Fibroblast of mammary gland (primary cell): ENCODE measurements around the gene GRM7.

Source experiments
- DNase-seq: peaks from one replicate; pipeline ENCODE4 v3.0.0-alpha.2; 2010; ENCODE audit warnings: low read depth
- H3K4me3 ChIP-seq: 2 replicates; pipeline ENCODE4 v1.5.1; 2011; ENCODE audit warnings: low read depth, mild to moderate bottlenecking, low read length, moderate library complexity; ENCODE audit not compliant: control insufficient read depth
- TF ChIP-seq, protein P1 (sequence below): conservative IDR thresholded peaks from 2 replicates; pipeline ENCODE4 v1.5.1; 2011; ENCODE audit warnings: low read depth, low read length, inconsistent platforms; ENCODE audit not compliant: control insufficient read depth, insufficient read depth

The GRM7 gene

GRCh38 chr3:7377103-7377502 lies 516.2 kb downstream of the GRM7 start:
- TF ChIP-seq, protein P1, sequence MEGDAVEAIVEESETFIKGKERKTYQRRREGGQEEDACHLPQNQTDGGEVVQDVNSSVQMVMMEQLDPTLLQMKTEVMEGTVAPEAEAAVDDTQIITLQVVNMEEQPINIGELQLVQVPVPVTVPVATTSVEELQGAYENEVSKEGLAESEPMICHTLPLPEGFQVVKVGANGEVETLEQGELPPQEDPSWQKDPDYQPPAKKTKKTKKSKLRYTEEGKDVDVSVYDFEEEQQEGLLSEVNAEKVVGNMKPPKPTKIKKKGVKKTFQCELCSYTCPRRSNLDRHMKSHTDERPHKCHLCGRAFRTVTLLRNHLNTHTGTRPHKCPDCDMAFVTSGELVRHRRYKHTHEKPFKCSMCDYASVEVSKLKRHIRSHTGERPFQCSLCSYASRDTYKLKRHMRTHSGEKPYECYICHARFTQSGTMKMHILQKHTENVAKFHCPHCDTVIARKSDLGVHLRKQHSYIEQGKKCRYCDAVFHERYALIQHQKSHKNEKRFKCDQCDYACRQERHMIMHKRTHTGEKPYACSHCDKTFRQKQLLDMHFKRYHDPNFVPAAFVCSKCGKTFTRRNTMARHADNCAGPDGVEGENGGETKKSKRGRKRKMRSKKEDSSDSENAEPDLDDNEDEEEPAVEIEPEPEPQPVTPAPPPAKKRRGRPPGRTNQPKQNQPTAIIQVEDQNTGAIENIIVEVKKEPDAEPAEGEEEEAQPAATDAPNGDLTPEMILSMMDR: no peak
- no peak overlapping the region for H3K4me3 ChIP-seq
- DNase-seq: no peak

GRCh38 chr3:7381741-7382140 lies 520.8 kb downstream of the GRM7 start:
- TF ChIP-seq, protein P1: no peak
- DNase-seq: no peak
- H3K4me3 ChIP-seq: no peak overlapping the region

DNA sequence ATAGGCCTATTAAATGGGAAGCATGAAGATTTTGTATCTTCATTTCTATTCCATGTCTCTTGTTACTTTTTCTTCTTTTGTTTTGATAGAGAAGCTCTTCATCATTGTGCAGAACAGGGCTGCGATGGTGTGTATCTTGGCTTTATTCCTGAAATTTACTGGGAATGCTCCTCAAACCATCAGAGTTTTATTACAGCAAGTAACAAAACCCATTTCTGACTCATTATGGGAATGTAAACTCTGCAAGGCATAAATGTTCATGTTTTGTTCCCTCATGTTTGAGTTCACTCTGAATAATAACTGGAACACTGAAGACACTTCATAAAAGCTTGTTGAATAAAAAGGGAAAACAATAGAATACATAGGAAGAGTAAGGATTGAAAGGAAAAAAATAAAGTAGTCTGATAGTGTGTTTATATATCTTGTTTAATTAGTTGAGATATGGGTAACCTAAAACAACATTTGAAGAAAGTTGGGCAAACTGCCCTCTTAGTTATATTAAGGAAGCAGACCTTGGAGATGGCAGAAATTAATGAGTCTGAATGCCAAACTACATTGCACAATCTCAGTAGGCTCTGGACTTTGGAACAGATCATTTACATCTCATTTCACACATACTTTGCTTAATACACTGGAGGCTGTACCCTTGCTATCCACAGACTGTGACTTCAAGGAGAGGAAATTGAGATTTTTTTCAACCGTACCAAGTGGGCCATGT lies 521.5 kb downstream of the GRM7 start:
- TF ChIP-seq, protein P1: no peak
- peak; percentile 19 for DNase-seq
- H3K4me3 ChIP-seq: no peak overlapping the region

DNA sequence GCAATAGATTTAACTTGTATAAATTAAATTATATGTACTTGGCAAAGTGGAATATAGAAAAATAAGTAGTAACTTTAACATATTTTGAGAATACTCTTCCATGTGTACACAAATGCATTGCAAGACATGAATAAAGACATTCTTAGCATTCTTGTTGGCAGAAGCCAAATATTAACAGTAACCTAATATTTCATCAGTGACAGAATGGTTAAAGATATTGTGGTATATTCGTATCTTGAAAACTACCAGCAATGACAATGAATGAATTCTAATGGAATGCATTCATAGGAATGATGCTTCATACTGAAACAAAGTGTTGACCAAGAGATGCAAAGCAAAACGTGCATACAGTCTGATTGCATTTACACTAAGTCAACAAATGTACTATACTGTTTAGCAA lies 524.7 kb downstream of the GRM7 start:
- no peak overlapping the region for H3K4me3 ChIP-seq
- TF ChIP-seq, protein P1: no peak
- no peak for DNase-seq

DNA sequence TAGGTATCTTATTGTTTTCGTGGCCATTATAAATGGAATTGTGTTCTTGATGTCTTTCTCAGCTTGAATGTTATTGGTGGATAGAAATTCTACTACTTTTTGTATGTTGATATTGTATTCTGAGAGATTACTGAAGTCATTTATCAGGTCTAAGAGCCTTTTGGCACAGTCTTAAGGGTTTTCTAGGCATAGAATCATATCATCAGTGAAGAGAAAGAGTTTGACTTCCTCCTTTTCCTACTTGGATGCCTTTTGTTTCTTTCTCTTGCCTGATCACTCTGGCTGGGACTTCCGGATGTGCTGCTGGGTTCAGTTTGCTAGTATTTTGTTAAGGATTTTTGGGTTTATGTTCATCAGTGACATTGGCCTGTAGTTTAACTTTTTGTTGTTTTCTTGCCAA lies 527.1 kb downstream of the GRM7 start:
- no peak overlapping the region for H3K4me3 ChIP-seq
- no peak for DNase-seq
- TF ChIP-seq, protein P1: no peak

- TF ChIP-seq, protein P1: no peak
- H3K4me3 ChIP-seq: no peak overlapping the region
- DNase-seq: no peak
These were observed 531.3 kb downstream of the GRM7 start for GRCh38 chr3:7392206-7392605.

- TF ChIP-seq, protein P1: no peak
- no peak for DNase-seq
- no peak overlapping the region for H3K4me3 ChIP-seq
These were observed 533.2 kb downstream of the GRM7 start for GRCh38 chr3:7393944-7394605.
